Neural progenitor cell (in vitro differentiated cells): ENCODE results near the gene TMEM109.

ENCODE experiments used
- CTCF ChIP-seq: fragments of 200-600 bp; sonication (generic); IDR thresholded peaks from 2 replicates; pipeline ENCODE4 v1.5.1; 2017; ENCODE audit warnings: antibody characterized with exemption, mild to moderate bottlenecking
- EZH2 ChIP-seq: fragments of 200-600 bp; sonication (generic); IDR thresholded peaks from 2 replicates; pipeline ENCODE4 v1.6.1; 2017; ENCODE audit warnings: antibody characterized with exemption, mild to moderate bottlenecking, moderate library complexity
- EZH2phosphoT487 ChIP-seq: fragments of 200-600 bp; sonication (generic); IDR thresholded peaks from 2 replicates; pipeline ENCODE4 v1.6.1; 2017; ENCODE audit warnings: antibody characterized with exemption

GRCh38 chr11:60935676-60936442 is 21.9 kb downstream of the TMEM109 start:
- TF ChIP-seq CTCF: no peak
- no peak for TF ChIP-seq EZH2
- TF ChIP-seq EZH2phosphoT487: no peak
